Smooth muscle cell of the brain vasculature (primary cell): Measurements from ENCODE around the gene CHST13.

Source experiments
- DNase-seq: peaks from one replicate; pipeline ENCODE4 v3.0.0-alpha.2; 2012; ENCODE audit warnings: low read depth, low spot score

The CHST13 gene, protein sequence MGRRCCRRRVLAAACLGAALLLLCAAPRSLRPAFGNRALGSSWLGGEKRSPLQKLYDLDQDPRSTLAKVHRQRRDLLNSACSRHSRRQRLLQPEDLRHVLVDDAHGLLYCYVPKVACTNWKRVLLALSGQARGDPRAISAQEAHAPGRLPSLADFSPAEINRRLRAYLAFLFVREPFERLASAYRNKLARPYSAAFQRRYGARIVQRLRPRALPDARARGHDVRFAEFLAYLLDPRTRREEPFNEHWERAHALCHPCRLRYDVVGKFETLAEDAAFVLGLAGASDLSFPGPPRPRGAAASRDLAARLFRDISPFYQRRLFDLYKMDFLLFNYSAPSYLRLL

DNA sequence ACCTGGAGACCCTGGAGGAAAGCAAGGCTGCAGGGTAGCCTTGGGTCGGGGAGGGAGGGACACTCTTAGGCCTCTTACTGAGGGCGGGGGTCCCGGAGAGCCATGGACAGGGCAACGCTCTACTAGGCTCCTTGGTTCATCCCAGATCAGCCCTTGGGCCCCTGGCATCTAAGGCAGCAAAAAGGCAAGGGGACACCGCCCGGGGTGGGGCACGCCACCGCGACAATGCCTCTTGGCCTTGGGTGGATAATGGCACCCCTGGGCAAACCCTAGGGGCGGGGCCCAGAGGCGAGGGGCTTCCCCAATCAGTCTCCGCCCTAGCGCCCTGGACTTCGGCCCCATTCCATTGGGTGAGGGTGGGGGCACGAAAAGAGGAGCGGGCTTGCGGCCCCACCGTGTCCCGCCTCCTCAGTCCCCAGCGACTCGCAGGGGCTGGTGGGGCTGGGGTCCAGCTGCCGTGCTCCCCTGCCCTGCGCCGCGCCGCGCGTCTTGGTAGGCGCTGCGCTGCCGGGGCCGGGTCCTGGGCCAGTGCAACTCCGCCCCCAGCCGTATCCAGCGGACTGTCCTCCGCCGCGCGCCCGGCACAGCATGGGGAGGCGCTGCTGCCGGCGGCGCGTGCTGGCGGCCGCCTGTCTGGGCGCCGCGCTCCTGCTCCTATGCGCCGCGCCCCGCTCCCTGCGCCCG, at the start of gene CHST13:
TSS of gene CHST13 (plus strand) at position 411 of the 684 bp plus-strand sequence. CDS start at position 589, 178 bp downstream.
- DNase-seq, result no peak

DNA sequence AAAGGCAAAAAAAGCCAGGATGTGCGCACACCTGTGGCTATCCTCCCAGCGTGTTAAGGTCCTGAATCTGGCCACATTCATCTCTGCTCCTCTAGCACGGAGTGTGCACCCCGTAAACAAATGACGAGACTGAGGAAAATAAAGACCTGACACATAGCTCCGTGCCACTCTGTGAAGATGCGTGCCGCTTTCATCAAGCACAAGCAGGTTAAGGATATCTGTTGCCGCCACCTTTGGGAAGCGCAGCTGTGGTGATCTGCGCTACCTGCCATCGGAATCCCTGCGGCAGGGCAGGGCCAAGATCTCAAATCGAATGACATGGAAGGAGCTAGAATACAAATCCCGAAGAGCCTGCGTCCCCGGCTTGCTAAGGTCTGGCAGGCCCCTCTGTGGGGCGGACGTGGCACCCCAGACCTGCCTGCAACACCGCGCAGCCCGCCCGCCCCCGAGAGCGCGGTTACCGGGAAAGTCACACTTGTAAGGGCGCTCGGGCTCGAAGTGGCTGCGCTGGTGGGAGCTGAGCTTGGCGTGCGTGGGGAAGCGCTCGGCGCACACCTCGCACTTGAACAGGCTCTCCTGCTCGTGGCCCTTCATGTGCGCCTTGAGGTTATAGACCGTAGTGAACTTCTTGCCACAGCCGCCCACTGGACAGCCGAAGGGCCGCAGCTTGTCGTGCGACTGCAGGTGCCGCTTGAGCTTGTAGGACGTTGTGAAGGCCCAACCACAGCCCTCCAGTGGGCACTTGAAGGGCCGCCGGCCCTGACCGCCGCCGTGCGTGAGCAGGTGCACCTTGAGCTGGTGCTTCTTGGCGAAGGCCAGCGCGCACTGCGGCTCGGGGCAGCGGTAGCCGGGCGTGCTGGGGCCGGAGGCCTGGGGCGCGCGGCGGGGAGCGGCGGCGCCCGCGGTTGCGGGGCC, 49.2 kb upstream of the CHST13 start:
- DNase-seq, result no peak

DNA sequence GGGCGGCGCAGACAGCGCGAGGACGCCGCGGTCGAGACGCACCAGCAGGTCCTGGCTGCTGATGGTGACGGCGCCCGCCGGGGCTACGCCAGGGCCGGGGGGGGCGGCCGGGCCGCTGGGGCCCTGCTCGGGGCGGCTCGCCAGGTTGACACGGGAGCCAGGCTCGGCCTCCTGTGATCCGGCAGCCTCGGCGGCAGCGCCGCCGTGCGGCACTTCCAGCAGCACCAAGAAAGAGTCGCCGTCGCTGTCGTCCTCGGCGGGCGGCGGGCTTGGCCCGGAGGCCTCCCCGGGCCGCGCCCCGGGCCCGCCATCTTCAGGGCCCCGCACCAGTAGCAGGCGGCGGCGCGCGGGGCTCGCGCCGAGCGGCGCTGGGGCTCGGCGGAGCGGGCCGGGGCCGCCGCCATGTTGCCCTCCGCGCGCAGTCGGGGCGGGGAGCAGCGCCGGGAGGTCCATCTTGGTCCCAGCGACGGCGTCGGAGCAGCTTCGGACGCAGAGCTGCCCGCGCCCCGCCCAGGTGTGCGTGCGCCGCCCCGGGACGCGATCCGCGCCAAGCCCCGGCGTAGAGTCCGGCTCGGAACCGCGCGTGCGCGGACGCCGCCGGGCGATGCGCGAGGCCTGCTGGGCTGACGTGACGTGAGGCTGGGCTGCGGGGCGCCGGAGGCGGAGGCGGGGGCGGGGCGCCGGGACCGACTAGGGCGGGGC, 48.4 kb upstream of the CHST13 start, which contains the start of gene ZXDC:
TSS of gene ZXDC (minus strand) at position 479 of the 702 bp plus-strand sequence. CDS start at position 453, 26 bp downstream.
- DNase-seq, result peak; percentile 82

DNA sequence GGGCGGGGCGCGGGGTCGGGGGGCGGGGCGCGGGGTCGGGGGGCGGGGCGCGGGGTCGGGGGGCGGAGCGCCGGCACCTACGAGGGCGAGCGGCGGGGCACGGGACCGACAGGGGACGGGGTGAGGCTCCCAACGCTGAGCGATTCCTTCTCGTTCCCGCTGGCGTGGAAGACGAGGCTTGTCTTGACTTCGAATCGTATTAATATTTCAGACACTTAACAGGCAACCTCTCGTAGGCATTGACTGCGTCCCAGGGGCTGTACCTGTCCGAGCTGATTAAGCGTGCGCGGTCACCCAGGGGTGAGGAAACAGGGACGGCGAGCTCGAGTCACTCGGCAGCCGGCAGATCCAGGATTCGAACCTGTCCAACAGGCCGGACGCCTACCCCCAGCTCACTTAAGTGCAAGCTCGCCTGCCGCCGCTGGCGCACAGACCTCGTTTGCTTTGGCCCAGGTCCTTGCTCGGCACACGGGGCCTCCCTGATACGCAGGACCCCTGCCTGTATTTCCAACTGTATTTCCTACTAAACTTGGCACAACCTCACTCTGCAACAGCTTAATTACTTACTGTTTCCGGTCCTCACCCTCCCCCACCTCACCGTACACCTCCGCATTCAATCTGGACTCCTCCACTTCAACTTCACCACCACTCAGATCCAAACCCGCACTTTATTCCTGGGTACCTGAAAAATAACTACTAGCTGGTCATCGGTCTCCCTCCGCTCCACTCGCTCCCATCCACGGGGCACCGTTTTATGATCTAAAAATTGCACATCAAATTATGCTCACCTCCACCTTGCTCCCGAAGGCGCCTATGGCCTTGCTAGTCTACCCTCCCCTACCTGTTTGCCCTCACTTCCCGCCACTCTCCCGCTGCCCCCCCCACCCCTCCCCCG, 47.5 kb upstream of the CHST13 start:
- no peak for DNase-seq

DNA sequence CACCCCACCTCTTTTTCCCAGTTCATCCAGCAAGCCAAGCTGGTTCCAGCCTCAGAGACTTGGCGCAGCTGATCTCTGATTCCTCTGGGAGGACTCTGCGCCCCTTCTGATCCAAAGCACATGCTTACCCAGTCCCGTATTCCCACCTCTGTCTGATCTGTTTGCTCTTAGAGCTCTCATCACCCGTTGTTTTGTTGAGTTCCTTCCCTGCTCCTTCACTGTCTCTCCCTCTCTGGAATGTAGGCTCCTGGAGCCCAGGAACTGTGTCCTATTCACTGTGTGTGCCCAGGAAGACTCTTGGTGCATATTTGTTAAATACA, 46.9 kb upstream of the CHST13 start:
- no peak for DNase-seq

DNA sequence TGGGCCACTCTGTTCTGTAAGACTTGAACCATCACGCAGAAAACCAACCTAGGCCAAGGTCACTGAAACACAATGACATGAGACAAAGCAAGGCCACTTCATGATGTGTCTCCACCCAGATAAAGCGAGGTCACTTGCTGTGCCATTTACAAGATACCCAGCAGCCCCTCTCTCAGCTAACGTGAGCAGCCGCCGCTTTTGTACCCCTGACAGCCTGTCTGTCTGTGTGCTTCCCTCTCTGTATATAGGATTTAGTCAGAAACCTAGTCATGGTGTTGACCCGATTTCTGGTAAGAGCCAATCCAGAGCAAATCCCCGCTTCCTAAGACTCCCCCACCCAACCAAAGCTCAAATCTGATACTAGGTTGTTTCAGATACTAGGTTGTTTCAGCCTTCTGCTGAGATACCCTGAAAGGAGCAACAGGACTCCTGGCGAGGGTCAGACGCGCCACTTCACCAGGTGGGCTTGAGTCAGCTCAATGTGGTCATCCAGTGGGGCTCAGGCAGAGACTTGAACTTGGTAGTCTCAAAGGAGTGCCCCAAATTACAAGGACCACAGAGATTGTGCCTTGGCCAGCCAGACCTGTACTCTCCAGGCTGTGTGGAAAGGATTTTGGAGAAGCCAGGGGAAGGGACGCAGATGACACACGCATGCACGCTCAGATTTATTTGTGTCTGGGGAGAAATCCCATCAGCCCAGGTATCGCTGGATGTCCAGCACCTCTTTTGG, 45.2 kb upstream of the CHST13 start:
- DNase-seq, result no peak

DNA sequence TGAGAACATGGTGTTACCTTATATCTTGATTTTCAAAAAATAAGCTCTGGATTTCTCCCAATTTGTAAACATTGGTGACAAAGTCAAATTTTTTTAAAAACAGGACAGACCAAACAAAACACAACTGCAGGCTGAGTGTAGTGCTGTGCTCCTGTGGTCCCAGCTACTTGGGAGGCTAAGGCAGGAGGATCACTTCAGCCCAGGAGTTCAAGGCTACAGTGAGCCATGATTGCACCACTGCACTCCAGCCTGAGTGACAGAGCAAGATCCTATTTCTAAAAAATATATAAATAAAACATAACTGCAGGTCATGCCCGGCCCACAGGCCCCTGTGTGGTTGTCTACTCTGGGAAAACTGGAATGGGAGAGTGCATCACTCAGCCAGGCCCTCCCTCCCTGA, 44.3 kb upstream of the CHST13 start:
- DNase-seq, result no peak

DNA sequence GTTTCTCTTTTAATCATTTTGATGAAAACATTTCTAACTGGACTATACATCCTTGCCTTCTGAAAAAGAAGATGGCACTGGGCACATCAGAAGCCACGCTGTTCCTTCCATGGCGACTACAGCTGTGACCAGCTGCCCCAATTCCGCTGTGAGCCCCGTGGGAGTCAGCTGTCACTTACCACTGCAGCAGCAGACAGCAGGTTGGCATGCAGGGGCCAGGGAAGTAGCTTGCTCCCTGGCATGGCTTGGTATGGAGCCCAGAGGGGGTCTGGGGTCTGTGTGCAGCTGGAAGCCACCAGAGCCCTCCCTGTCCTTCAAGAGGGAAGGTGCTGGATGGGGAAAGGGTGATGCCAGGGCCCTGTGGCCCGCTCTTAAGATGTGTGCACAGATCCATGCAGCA, 43.7 kb upstream of the CHST13 start:
- no peak for DNase-seq

DNA sequence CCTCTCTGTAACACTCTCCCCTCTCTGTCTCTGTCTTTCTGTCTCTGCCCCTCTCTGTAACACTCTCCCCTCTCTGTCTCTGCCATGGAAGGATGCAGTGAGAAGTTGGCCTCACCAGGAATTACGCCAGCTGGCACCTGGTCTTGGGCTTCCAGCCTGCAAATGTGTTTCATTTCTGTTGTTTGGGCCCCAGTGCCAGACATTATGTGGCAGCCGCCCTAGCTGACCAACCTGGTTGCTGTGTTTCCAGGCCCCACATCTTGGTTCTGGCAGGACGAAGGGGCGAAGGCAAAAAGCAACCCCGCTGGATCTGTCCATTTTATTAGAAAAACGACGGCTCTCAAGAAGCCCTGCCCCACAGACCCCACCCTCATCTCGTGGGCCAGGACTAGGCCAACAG, 43.1 kb upstream of the CHST13 start:
- DNase-seq, result no peak

DNA sequence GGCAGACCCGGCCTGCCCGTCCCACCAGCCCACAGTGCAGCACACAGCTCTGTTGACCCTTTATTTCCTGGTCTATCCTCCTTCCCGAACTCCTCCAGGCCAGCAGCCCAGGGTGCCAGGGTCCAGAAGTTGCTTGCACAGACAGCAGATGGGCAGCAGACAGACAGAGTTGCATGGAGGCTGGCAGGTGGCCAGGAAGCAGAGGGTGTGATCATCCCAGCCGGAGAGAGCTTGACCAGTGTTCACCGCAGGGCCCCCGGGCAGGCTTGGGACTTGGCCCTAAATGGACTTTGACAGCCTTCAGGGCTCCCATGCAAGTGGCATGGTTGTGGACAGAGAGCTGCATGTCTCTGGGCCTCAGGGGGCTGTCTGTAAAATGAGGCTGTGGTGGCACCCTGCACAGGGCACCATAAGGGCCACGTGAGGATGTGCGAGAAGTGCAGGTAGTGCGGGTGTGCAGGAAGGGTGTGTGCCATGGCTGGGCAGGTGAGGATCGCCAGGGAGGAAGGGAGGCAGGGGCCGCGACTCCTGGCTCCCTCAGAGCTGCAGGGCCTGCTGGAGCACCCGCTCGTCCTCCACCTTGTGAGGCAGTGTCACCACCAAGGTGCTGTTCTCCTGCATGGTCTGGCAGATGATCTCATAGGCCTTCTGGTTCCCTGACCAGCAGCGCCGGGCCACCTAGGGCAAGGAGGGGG, 42.0 kb upstream of the CHST13 start:
- no peak for DNase-seq

DNA sequence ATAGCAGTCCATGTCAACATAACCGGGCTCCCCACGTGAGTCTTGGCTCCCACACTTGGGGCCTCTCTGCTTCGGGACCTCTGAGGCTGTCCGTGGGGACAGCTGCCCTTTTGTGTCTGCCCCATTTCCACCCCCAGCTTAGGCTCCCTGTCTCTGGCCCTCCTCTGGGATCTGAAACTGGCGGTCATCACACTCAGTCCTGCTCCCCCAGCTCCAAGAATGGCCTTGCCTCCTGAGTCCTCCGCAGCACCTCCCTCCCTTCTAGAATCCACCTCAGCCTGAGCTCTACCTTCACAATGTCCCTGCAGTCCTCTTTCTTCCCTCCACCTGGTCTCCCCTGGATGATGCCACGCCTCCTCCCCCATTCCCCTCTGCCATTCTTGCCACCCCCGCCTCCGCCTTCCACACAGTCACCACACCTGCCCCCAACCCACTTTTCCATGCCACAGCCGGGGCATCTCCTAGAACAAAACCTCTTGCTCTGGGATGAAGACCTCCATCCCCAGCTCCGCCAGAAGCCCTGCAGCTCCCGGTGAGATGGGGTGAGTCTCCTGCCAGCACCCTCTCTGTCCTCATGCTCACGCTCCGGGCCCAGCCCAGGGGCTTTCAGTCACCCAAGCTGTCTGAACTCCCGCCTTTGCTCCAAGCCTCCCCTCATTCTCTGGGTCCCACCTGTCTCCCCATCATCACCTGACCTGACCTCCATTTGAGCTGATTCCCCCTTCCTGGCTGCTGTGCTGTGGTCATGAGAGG, 41.3 kb upstream of the CHST13 start:
- DNase-seq, result no peak

DNA sequence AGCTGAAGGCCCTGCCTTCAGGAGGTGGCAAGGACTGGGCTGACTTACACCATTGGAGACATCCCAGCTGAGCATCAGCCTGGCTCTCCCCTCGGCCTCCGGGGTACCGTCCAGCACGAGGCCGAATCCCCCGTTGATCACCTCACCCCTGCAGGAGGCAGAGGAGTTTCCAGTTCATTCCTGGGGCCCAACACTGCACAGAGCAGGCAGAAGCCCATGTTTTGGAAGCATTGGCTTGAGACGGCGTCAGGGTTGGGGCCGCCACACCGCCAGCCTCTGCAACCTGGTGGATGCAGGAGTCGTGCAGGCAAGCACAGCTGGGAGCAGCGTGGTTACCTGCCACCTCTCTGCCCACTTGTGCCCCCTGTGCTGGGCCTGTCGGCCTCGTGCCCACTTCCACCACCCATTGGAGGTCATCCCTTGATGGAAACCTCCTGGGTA, 40.6 kb upstream of the CHST13 start:
- no peak for DNase-seq

DNA sequence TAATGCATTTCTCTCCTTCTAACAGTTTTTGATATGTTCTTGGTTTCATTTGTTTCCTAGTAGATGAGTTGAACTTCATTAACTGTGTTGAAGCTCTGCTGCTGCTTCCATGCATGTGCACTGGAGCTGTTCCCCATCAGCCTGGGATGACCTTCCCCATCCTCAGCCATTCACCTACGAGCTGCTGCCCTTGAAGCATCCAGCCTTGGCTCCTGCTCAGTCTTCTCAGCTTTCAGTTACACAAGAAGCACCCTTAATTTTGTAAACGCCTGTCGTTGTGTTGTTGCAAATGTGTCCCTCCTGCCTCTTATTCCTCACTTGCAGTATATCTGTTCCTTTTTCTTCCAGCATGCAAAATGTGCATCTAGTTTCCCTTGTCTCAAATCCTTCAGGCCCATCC, 39.8 kb upstream of the CHST13 start:
- DNase-seq, result no peak

DNA sequence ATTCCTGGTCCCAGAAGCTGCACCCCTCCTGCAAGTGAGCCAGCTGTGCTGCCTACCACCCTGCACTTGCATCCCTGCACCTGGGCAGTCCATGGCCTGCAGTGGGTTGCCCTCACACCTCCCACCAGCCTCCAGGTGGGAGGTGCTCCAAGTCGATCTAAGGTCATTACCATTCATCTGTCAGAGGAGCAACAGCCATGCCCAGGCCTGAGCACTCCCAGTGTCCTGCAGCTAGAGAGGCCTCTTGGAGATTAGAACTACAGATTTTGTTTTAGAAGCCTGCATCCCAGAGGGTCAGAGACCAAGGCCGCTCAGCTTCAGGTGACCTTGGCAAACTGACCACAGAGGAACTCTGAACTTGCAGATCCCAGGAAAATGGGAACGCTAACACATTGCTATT, 39.3 kb upstream of the CHST13 start:
- DNase-seq, result no peak

DNA sequence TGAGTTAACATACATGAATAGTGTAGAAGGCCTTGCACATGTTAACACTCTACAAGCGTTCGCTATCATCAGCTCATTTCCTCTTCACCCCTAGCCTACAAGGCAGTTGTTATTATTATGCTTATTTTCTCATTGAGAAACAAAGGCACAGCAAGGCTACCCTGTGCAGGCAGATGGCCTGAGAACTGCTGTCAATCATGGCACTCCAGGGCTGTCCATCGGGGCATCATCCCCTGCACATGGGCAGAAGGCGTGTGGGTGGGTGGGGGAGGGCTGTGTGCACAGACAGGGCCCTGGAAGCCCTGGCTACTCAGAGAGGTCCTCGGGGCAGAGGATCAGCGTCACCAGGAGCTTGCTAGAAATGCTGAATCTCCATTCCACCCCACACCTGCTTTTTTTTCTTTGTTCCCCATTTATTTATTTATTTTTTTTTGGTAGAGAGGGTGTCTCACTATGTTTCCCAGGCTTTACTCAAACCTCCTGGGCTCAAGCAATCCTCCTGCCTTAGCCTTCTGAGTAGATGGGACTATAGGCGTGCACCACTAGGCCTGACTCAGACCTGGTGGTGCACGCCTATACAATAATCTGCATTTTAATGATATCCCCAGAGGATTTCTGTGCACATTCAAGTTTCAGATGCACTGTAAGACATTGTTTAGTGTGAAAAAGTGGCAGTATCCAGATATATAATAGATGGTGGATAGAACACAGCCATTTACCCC, 38.6 kb upstream of the CHST13 start:
- DNase-seq, result no peak

DNA sequence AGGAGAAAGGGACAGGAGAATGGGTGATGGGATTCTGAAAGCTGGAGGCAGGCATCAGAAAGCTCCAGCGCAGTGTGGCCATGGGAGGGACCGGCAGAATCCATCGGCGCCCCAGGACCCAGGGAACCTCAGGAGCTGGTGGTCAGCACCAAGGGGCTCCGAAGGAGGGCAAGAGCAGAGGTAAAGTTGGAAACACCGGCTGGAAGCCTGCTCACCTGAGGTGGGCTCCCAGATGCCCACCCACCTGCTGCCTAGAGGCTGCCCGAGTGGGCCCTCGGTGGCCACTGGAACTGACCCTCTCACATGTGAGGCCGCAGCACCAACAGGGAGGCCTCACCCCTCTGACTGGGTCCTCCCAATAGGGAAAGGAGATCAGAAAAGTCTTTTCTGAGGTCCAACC, 38.0 kb upstream of the CHST13 start:
- no peak for DNase-seq

DNA sequence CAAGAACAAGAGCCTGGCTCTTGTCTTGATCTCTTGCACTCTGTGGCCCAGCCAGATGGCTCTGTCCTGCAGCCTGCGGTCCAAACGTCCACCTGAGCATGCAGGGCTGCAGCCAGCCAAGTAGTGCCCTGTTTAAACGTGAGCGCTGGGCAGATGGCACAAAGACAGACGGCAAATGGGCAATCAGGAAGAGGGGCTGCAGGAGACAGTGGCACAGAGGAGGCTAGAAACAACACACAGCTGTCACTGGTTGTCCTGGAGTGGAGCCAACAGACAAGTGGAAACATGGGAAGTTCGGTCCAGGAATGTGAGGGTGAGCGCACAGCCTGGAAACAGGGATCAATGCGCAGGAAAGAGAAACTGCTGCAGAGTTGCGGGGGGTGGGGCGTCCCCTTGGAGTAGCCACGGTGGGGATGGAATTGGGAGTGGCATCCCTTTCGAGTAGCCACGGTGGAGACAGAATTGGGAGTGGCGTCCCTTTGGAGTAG, 37.6 kb upstream of the CHST13 start:
- no peak for DNase-seq
